Measurements from ENCODE around the gene CCDC8. TPM values are rescaled to one million over a fixed set of nuclear protein-coding genes. Genes with fewer than 3 reads are reported as not detected.

CCDC8 gene
- total RNA-seq, 3 donors from 2014 or later, result 2.2 to 29.7 (median 16.4) TPM

DNA sequence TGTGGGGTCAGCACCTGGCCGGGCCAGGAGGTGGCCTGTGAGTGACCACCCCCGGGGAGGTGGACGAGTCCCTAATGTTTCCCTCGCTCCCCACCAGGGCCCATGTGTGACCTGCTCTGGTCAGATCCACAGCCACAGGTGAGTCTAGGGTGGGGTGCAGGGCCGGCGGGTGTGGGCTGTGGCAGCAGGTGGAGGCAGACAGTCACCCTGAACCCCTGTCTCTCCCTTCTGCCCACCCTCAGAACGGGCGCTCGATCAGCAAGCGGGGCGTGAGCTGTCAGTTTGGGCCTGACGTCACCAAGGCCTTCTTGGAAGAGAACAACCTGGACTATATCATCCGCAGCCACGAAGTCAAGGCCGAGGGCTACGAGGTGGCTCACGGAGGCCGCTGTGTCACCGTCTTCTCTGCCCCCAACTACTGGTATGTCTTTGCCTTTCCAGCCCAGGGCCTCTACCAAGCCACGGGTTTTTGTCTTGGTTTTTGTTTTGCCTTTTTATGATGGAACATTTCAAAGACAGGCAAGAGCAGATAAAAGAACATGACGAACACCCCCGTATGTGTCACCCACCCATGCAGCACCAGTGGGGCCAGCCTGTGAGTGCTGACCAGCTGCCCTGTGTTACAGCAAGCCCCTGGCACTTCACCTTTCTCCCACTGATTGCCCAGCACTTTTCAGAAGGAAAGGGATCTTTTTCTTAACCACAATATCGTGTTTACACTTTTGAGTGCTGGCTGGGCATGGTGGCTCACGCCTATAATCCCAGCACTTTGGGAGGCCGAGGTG is 24.9 kb downstream of the CCDC8 start:
- Histone ChIP-seq H3K27me3 (no peaks in the 10 kb centered on the region), H3K27ac (no peak overlapping the region), H3K4me3 (no peak overlapping the region), H3K36me3 (no peaks in the 10 kb centered on the region), H3K4me1 (peaks cover 0 to 9% of the 10 kb centered on the region in 2 donors), H3K9me3 (no peaks in the 10 kb centered on the region)
- intact Hi-C loops (cut with DNase I; ENCODE audit: low total_unique reads), result no loop called here
- DNase-seq (ENCODE audit: low spot score in 2 of 2), result no peak
- TF ChIP-seq CTCF (IDR thresholded peaks at IDR 0.05) (no peak), POLR2A (IDR thresholded peaks at IDR 0.05) (no peak), POLR2AphosphoS5 (IDR thresholded peaks at IDR 0.05) (no peak)

DNA sequence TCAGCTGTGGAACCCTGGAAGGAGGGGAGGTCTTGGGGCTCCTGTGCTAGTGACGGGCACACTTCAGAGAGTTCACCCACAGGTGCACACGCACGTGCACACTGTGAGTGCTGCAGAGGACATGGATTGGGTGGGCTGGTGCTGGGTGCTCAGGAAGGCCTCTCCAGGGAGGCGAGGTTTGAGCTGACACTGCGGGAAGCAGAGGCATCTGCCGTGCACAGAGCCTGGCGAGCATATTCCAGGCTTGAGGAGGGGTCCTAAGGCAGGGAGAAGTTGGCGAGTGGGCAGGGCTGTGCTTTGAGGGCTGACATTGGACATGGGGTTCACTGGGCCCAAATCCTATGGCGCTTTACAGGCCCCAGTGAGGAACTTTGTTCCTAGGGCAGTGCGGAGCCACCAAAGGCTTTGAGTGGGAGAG is 25.6 kb downstream of the CCDC8 start:
- TF ChIP-seq CTCF (IDR thresholded peaks at IDR 0.05), result no peak
- no peak for TF ChIP-seq POLR2AphosphoS5 (IDR thresholded peaks at IDR 0.05)
- no peak for TF ChIP-seq POLR2A (IDR thresholded peaks at IDR 0.05)
- Histone ChIP-seq H3K27ac (no peak overlapping the region), H3K9me3 (no peaks in the 10 kb centered on the region), H3K27me3 (no peaks in the 10 kb centered on the region), H3K36me3 (no peaks in the 10 kb centered on the region), H3K4me3 (no peak overlapping the region), H3K4me1 (peaks cover 0 to 9% of the 10 kb centered on the region in 2 donors)
- no peak for DNase-seq (ENCODE audit: low spot score in 2 of 2)
- intact Hi-C loops (cut with DNase I; ENCODE audit: low total_unique reads), result no loop called here

DNA sequence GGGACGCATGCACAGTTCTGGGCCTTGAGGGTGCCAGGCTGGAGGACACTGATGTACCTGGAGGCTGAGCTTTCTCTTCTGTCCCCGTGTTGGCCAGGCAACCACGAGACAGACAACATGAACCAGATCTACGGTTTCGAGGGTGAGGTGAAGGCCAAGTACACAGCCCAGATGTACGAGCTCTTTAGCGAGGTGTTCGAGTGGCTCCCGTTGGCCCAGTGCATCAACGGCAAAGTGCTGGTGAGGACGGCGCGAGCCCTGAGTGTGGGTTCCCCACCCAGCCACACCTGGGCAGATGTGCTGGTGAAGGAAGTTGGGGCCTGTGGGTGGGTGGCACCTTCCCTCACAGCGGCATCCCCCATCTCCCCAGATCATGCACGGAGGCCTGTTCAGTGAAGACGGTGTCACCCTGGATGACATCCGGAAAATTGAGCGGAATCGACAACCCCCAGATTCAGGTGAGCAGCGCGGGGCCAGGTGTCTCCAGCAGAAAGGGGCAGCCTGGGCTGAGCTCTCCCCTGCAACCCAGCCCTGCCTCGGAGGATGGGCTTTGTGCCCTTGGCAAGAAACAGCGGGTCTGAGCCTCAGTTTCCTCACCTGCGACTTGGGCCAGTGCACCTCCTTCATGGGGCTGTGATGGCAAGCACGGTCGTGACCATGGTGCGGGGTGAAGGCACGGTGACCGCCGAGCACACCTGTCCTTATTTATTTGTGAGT is 26.2 kb downstream of the CCDC8 start:
- no peak for DNase-seq (ENCODE audit: low spot score in 2 of 2)
- intact Hi-C loops (cut with DNase I; ENCODE audit: low total_unique reads), result no loop called here

GRCh38 chr19:46386151-46386550 is 27.2 kb downstream of the CCDC8 start:
- H3K4me1 ChIP-seq, result no peaks in the 10 kb centered on the region
- H3K9me3 ChIP-seq, result no peaks in the 10 kb centered on the region
- H3K36me3 ChIP-seq, result no peaks in the 10 kb centered on the region
- no peak for DNase-seq (ENCODE audit: low spot score in 2 of 2)
- intact Hi-C loops (cut with DNase I; ENCODE audit: low total_unique reads), result no loop called here
- H3K27ac ChIP-seq, result no peak overlapping the region
- no peak for TF ChIP-seq POLR2AphosphoS5 (IDR thresholded peaks at IDR 0.05)
- no peak for TF ChIP-seq CTCF (IDR thresholded peaks at IDR 0.05)
- no peak for TF ChIP-seq POLR2A (IDR thresholded peaks at IDR 0.05)
- H3K4me3 ChIP-seq, result no peak overlapping the region
- no peaks in the 10 kb centered on the region for H3K27me3 ChIP-seq

More for the DNA sequence above, 26.2 kb downstream of the CCDC8 start:
- Histone ChIP-seq H3K4me1 (peaks cover 0 to 6% of the 10 kb centered on the region in 2 donors), H3K27me3 (no peaks in the 10 kb centered on the region), H3K27ac (no peak overlapping the region), H3K9me3 (no peaks in the 10 kb centered on the region), H3K36me3 (no peaks in the 10 kb centered on the region), H3K4me3 (no peak overlapping the region)
- no peak for TF ChIP-seq POLR2A (IDR thresholded peaks at IDR 0.05)

DNA sequence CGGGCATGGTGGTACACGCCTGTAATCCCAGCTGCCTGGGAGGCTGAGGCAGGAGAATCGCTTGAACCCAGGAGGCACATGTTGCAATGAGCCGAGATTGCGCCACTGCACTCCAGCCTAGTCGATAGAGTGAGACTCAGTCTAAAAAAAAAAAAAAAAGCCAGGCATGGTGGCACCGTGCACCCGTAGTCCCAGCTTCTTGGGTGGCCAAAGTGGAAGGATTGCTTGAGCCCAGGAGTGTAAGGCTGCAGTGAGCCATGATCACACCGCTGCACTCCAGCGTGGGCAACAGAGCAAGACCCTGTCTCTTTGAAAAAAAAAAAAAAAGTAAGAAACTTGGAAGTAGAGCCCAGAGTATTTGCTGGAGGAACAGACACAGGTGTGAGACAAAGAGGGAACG is 27.7 kb downstream of the CCDC8 start:
- Histone ChIP-seq H3K27me3 (no peaks in the 10 kb centered on the region), H3K4me3 (no peak overlapping the region), H3K36me3 (no peaks in the 10 kb centered on the region), H3K27ac (no peak overlapping the region), H3K4me1 (no peaks in the 10 kb centered on the region), H3K9me3 (no peaks in the 10 kb centered on the region)
- DNase-seq (ENCODE audit: low spot score in 2 of 2), result no peak
- TF ChIP-seq POLR2A (IDR thresholded peaks at IDR 0.05) (no peak), POLR2AphosphoS5 (IDR thresholded peaks at IDR 0.05) (no peak), CTCF (IDR thresholded peaks at IDR 0.05) (no peak)
- intact Hi-C loops (cut with DNase I; ENCODE audit: low total_unique reads), result no loop called here
